ENCODE results near the gene CLPTM1L.

DNA sequence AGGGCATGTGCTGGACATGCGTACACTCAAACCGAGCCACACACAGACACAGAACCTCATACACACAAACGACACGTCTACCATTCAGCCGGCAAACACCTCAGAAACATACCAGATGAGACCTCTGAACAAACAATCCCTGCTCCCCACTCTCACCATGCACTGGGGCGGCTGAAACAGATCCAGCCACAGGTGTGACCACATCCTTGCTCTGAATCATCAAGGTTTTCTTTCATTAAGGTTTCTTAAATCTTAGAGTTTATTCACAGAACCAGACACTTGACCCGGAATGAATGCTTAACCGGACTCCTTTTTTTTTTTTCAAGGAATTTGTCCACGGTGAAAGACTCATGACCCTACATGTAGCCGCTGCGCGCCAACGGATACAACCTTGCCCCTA, 76.2 kb downstream of the CLPTM1L start:
- TF ChIP-seq, protein P1, sequence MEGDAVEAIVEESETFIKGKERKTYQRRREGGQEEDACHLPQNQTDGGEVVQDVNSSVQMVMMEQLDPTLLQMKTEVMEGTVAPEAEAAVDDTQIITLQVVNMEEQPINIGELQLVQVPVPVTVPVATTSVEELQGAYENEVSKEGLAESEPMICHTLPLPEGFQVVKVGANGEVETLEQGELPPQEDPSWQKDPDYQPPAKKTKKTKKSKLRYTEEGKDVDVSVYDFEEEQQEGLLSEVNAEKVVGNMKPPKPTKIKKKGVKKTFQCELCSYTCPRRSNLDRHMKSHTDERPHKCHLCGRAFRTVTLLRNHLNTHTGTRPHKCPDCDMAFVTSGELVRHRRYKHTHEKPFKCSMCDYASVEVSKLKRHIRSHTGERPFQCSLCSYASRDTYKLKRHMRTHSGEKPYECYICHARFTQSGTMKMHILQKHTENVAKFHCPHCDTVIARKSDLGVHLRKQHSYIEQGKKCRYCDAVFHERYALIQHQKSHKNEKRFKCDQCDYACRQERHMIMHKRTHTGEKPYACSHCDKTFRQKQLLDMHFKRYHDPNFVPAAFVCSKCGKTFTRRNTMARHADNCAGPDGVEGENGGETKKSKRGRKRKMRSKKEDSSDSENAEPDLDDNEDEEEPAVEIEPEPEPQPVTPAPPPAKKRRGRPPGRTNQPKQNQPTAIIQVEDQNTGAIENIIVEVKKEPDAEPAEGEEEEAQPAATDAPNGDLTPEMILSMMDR (conservative IDR thresholded peaks at IDR 0.05 in 1 of 2, IDR thresholded peaks at IDR 0.05 in 1 of 2; ENCODE audit: extremely low read depth in 1 of 2, insufficient read depth in 1 of 2, low read depth in 1 of 2, low read length in 2 of 2) = no peak
- no peak for TF ChIP-seq EZH2 (IDR thresholded peaks at IDR 0.05; ENCODE audit: borderline replicate concordance, low read length)

Measured in mammary epithelial cell (primary cell).